Hematopoietic multipotent progenitor cell (in vitro differentiated cells): ENCODE data around the gene ANGEL1. TPM values are rescaled to one million over a fixed set of nuclear protein-coding genes. Genes with fewer than 3 reads are reported as not detected.

ENCODE experiments used
- DNase-seq, 3 donors: peaks; one replicate each; pipeline ENCODE4 v3.0.0-alpha.2; 2011 to 2015; ENCODE audit warnings: low read depth in 2 of 3, low spot score in 2 of 3
- total RNA-seq: library from RNA; depleted of rRNA; stranded (reverse); fragments of >200 nt; gene quantifications from one replicate; pipeline ENCODE4 v1.2.3, GENCODE V29; 2012

Gene ANGEL1
- total RNA-seq, 1 donor = 18.3 TPM

- DNase-seq = no peak
These were observed 8.0 kb upstream of the ANGEL1 start for GRCh38 chr14:76820700-76821099.

DNA sequence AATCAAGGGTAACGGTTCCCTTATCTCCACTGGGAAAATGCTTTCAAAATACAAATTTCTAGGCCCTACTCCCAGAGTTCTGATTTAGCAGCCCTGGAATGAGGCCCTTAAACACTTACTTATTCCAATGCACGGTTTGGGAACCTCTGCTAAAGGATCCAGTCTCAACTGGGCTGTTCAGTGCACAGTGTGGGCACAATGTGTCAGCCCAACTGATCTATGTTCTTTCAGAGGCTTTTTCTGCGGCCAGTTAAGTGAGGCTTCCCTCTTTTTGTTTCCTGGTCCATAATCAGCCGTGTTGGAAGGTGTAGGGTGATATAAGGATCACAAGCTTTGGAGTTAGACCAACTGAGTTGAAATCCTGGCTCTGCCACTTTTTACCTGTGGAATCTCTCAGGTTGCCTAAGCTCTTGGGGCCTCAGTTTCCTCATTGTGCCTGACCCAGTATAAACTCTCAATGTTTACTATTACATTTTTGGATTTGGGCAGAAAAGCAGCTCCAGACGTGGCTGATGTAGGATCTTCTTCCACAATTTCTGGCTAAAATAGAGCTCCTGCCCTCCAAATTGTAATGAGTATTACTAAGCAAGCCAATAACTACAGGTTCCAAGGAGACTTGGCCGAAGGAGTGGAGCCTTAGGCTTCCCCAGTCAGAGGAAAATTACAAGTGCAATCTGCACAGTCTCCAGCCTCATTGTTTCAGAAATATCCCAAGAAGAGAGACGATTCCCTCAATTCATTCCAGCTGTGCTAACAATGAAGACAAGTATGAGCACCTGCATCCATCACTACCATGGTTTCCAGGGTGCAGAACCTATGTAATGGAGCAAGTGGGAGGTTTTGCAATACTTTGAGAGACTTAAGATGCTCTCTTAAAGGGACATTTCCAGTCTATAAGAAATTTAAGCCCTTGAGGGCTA is 2.3 kb upstream of the ANGEL1 start:
- no peak for DNase-seq

DNA sequence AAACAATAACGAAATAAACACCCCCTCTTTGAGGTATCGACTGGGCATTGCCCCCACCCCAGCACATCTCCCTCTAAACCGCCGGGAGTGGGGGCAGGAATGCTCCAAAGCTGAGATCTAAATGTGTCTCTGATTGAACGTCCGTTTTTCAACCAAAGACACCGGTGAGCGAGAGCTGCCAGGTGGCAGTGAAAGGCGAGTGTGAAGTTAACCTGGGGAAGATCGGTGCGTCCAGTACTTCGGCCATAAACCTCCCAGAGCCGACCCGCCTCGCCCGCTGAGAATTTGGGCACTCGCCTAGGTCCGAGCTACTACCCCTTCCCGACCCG is 625 bp downstream of the ANGEL1 start:
- DNase-seq = peak in 2 of 3 donors; percentile 3 to 12

GRCh38 chr14:76811561-76811960 is 1.1 kb downstream of the ANGEL1 start:
- no peak for DNase-seq

DNA sequence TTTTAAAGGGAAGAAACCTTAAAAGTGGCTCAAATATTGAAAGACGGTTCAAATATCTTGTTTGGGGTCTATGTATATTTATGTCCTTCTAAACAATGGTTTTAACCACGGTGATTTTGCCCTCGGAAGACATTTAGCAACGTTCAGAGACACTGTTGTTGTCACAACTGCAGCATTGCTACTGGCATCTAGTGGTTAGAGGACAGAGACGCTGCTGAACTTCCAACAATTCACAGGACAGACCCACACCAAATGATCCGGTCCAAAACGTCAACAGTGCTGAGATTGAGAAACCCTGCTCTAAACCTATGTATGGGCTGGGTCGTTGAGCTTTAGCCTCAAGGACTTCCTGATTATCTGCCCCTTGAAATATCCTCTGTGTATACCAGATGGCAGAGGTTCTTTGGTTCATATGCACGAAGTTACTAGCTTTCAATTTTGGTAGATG is 1.7 kb downstream of the ANGEL1 start:
- DNase-seq = peak in 2 of 3 donors; percentile 11 to 22

- no peak for DNase-seq
These were observed 2.2 kb downstream of the ANGEL1 start for GRCh38 chr14:76810525-76810924.

GRCh38 chr14:76808990-76809389 is 3.7 kb downstream of the ANGEL1 start:
- no peak for DNase-seq

DNA sequence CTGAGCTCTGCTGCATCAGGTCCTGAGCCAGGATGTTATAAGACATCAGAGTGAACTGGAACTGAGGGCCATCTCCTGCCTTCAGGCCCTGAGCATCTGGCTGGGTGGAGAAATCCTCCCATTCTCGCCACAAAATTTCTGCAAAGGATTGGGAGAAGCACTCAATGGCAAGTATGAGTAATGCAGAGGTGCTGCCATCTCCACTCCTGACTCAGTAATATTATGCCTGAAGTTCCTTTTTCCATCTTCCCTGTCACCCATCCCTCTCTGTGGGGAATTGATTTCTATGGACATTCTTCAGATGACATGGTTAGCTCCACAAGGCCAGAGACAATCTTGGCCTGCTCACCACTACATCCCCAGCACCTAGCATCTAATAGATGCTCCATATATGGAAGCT is 4.7 kb downstream of the ANGEL1 start:
- no peak for DNase-seq

- no peak for DNase-seq
These were observed 6.2 kb downstream of the ANGEL1 start for GRCh38 chr14:76806446-76806845.

DNA sequence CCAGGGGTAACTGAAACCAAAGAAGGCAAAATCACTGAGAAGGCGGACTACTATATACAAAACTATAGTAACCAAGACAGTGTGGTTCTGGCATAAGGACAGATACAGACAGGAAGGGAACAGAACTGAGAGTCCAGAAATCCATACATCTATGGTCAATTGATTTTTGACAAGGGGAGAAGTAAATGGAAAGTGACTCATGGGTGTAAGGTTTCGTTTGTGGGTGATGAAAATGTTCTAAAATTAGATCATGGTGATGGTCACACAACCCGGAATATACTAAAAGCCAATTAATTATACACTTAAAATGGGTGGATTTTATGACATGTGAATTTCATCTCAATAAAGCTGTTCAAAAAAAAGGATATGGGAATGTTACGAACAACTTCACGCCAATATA is 18.7 kb downstream of the ANGEL1 start:
- DNase-seq = no peak

- no peak for DNase-seq
These were observed 19.4 kb downstream of the ANGEL1 start for GRCh38 chr14:76793324-76793723.

GRCh38 chr14:76792422-76792821 is 20.3 kb downstream of the ANGEL1 start:
- DNase-seq = no peak

- DNase-seq = no peak
These were observed 26.1 kb downstream of the ANGEL1 start for GRCh38 chr14:76786601-76787000.

DNA sequence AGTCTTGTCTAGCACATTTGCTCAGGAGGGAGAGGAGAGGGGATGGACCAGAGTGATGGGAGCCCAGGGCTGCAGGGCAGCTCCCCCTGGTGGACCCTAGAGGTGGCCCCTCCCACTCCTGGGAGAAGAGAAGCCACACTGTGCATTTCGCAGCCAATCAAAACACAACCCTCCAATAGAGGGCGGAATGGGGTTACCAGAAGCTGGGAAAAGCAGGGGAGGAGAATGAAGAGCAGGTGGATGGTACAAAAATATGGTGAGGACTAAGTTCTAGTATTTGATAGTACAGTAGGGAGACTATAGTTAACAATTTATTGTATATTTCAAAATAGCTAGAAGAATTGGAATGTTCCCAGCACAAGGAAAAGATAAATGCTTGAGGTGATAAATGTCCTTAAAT is 27.8 kb downstream of the ANGEL1 start:
- DNase-seq = peak in 2 of 3 donors; percentile 84 to 89

- no peak for DNase-seq
These were observed 28.3 kb downstream of the ANGEL1 start for GRCh38 chr14:76784266-76784874.

DNA sequence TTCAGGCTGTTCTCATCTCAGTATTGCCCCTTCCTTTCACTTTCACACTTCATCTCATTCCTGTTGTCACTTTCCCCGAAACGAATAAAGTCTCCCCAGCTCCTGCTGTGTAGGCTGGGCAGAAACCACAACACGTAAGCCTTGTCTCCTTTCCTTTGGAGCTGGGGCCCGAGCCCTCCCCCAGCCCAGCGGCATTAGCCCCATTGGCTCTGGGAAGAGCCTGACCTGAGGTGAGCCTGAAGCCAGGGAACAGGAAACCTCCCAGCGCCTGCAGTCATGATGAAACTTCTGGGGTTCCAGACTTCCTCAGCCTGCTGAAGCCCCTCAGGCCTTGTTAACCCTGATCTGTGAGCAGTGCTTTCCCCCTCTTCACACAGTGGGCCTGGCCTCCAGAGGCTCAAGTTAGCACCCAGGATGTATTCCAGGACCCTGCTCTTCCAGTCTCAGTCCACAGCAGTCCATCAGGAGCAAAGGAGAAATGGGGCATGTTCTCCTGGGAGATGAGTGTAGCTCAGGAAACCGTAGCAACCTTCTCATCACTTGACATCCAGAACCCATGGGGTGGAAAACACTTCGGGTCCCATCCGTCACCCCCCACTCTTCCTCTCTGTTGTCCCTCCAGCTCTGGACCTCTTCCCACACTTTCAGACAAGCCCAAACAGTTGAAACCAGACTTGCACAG is 29.7 kb downstream of the ANGEL1 start:
- peak in 1 of 3 donors; percentile 30 for DNase-seq

DNA sequence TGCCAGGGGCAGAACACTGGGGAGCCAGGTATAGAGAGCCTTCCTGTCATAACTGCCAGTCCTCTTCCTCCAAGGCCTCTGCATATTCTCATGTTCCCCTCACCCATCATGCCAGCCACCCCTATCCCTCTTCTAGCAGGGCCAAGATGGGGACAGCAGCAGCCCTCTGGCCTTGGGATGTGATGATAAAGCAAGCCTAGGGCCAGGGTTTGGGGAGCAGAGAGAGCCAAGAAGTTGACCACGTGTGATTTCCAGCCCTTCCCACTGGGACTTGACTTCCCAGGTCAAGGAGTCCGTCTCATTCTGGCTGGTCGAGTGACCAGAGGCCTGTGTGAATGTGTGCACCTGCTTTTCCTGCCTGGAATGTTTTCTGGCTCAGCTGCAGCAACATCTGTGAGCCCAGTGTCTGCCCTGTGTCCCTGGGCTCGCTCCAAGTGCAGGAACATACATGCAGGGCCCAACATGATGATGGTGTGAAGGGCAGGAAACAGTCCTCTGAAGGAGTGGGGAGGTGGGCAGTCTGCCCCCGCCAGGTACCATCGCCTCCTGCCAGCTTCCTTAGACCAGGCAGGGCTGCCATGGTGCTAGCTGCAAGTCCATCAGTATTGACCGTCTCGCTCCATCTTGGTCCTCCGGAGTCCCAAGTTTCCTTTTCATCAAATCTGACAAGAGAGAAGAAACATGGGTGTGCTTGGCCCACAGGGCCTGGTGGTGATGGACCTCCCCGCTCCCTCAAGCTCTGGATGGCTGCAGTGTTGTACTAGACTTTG is 30.4 kb downstream of the ANGEL1 start:
- DNase-seq = no peak

DNA sequence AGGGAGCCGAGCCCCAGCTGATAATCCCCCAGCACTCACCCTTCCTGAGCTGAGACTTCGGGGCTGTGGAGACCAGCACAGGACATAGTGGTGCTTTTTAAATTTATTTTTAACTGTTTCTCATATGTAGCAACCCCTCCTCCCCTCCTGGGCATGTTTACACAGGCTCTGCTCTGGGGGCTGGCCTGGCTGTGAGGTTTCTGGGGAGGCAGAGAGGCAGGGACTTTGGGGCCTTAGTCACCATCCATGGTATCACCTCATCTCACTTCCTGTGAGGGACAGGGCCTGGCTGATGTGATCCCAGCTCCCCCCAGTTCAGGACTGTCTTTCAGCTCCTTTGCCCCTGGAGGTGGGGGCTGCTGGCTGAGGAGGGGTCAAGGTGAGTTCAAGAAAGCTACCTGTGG is 31.0 kb downstream of the ANGEL1 start:
- DNase-seq = no peak

- DNase-seq = no peak
These were observed 31.6 kb downstream of the ANGEL1 start for GRCh38 chr14:76780875-76781647.

- DNase-seq = no peak
These were observed 32.3 kb downstream of the ANGEL1 start for GRCh38 chr14:76780360-76780759.
